NCI-H2081 (cell line): ENCODE measurements around the gene TBC1D8.

Source experiments
- DNase-seq, 2 experiments: peaks; one replicate each; lab custom pipeline; 2025; lab: John Stamatoyannopoulos, UW

The TBC1D8 gene

GRCh38 chr2:101162561-101163330 is 11.6 kb upstream of the TBC1D8 start:
- DNase-seq: peak in 1 of 2 experiments; percentile 16

GRCh38 chr2:101161658-101162057 is 10.5 kb upstream of the TBC1D8 start:
- DNase-seq: no peak

- no peak for DNase-seq
These were observed 9.3 kb upstream of the TBC1D8 start for GRCh38 chr2:101160454-101160853.

- no peak for DNase-seq
These were observed 8.3 kb upstream of the TBC1D8 start for GRCh38 chr2:101159526-101159925.

- DNase-seq: no peak
These were observed 6.1 kb upstream of the TBC1D8 start for GRCh38 chr2:101157272-101157671.

- DNase-seq: no peak
These were observed 2.6 kb upstream of the TBC1D8 start for GRCh38 chr2:101153787-101154186.

- no peak for DNase-seq
These were observed 2.0 kb upstream of the TBC1D8 start for GRCh38 chr2:101153077-101153707.

- peak in 1 of 2 experiments; percentile 64 for DNase-seq
These were observed 1.3 kb upstream of the TBC1D8 start for GRCh38 chr2:101152272-101153076.

GRCh38 chr2:101151859-101152271 is 683 bp upstream of the TBC1D8 start:
- DNase-seq: peak in 1 of 2 experiments; percentile 31

GRCh38 chr2:101150306-101151145 is 656 bp downstream of the TBC1D8 start:
- peak in 1 of 2 experiments; percentile 47 for DNase-seq

- DNase-seq: peak in 1 of 2 experiments; percentile 50
These were observed 1.7 kb downstream of the TBC1D8 start for GRCh38 chr2:101149241-101150192.

- no peak for DNase-seq
These were observed 2.4 kb downstream of the TBC1D8 start for GRCh38 chr2:101148777-101149176.

GRCh38 chr2:101147971-101148370 is 3.2 kb downstream of the TBC1D8 start:
- no peak for DNase-seq

GRCh38 chr2:101147062-101147461 is 4.1 kb downstream of the TBC1D8 start:
- no peak for DNase-seq

- DNase-seq: no peak
These were observed 4.6 kb downstream of the TBC1D8 start for GRCh38 chr2:101146535-101146934.

- DNase-seq: peak in 1 of 2 experiments; percentile 34
These were observed 5.8 kb downstream of the TBC1D8 start for GRCh38 chr2:101145406-101145805.

- DNase-seq: no peak
These were observed 9.0 kb downstream of the TBC1D8 start for GRCh38 chr2:101142163-101142562.

- no peak for DNase-seq
These were observed 10.1 kb downstream of the TBC1D8 start for GRCh38 chr2:101140978-101141655.

- no peak for DNase-seq
These were observed 10.9 kb downstream of the TBC1D8 start for GRCh38 chr2:101140237-101140636.

GRCh38 chr2:101139495-101139894 is 11.7 kb downstream of the TBC1D8 start:
- DNase-seq: no peak
